Uterus (tissue), 4 donors: ENCODE results near the gene ZBED6. TPM values are rescaled to one million over a fixed set of nuclear protein-coding genes. Genes with fewer than 3 reads are reported as not detected.
"Not testable (repeated sequence)": the region's sequence is repeated elsewhere in the genome, so short reads cannot be mapped to it uniquely, and the experiment has no call there.

Experiments used
- DNase-seq, 2 donors: peaks; one replicate each; pipeline ENCODE4 v3.0.0-alpha.2; 2019 to 2020
- H3K27ac ChIP-seq, 2 donors: fragments of 200-600 bp; sonication (generic); 1 replicate in 1 of 2; 2 replicates in 1 of 2; pipeline ENCODE4 v1.5.1; 2016 to 2018
- H3K27me3 ChIP-seq, 2 donors: fragments of 200-600 bp; sonication (generic); one replicate each; pipeline ENCODE4 v1.5.1; 2018 to 2019; ENCODE audit warnings: control low read depth in 1 of 2
- H3K36me3 ChIP-seq, 2 donors: fragments of 200-600 bp; sonication (generic); one replicate each; pipeline ENCODE4 v1.5.1; 2019; ENCODE audit warnings: control low read depth in 1 of 2
- H3K4me1 ChIP-seq, 2 donors: fragments of 200-600 bp; sonication (generic); one replicate each; pipeline ENCODE4 v1.5.1; 2018 to 2019; ENCODE audit warnings: control low read depth in 1 of 2
- H3K4me3 ChIP-seq, 2 donors: fragments of 200-600 bp; sonication (generic); 1 replicate in 1 of 2; 2 replicates in 1 of 2; pipeline ENCODE4 v1.5.1; 2018 to 2019; ENCODE audit warnings: mild to moderate bottlenecking in 1 of 2
- H3K9me3 ChIP-seq, 2 donors: fragments of 200-600 bp; sonication (generic); one replicate each; pipeline ENCODE4 v1.5.1; 2019; ENCODE audit warnings: control low read depth in 1 of 2
- POLR2A ChIP-seq, 2 donors: fragments of 450-650 bp; IDR thresholded peaks; one replicate each; pipeline ENCODE4 v1.6.1; 2016; ENCODE audit warnings: antibody characterized with exemption in 2 of 2, mild to moderate bottlenecking in 1 of 2, moderate library complexity in 1 of 2
- intact Hi-C: fragments of 100-400 bp; cut with DNase I; formaldehyde crosslinking; loops from one replicate; pipeline ENCODE4 v1.15.1; 2023; ENCODE audit warnings: low total_unique reads
- total RNA-seq, 4 donors: library from RNA; depleted of rRNA in 3 of 4; stranded (reverse); fragments of >200 nt in 3 of 4; gene quantifications; one replicate each; pipeline versions ENCODE4 v1.1.0 to v1.2.4, GENCODE V29; 2014 to 2023
- TF ChIP-seq, protein P1 (sequence below), 4 experiments: fragments of 200-600 bp in 2 of 4; fragments of 450-650 bp in 2 of 4; sonication (generic) in 2 of 4; IDR thresholded peaks; one replicate each; pipeline ENCODE4 v1.5.1; 2016 to 2019; ENCODE audit warnings: antibody characterized with exemption in 4 of 4, mild to moderate bottlenecking in 2 of 4, moderate library complexity in 1 of 4
- donor health status: DM: yes; HTN: yes; CAD: no.

Gene ZBED6, protein sequence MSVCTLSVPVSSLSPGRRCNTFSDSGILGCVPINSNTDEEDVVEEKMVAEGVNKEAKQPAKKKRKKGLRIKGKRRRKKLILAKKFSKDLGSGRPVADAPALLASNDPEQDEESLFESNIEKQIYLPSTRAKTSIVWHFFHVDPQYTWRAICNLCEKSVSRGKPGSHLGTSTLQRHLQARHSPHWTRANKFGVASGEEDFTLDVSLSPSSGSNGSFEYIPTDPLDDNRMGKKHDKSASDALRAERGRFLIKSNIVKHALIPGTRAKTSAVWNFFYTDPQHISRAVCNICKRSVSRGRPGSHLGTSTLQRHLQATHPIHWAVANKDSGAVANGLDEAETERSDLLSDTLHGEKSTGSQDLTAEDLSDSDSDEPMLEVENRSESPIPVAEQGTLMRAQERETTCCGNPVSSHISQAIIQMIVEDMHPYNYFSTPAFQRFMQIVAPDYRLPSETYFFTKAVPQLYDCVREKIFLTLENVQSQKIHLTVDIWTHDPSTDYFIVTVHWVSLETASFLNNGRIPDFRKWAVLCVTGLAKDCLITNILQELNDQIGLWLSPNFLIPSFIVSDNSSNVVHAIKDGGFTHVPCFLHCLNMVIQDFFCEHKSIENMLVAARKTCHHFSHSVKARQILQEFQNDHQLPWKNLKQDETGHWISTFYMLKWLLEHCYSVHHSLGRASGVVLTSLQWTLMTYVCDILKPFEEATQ (N-terminal part only)
- total RNA-seq, result 10 to 100 TPM in 3 of 4 donors, 1 to 10 TPM in 1; 2.3 to 63.2 (median 30.6) TPM

DNA sequence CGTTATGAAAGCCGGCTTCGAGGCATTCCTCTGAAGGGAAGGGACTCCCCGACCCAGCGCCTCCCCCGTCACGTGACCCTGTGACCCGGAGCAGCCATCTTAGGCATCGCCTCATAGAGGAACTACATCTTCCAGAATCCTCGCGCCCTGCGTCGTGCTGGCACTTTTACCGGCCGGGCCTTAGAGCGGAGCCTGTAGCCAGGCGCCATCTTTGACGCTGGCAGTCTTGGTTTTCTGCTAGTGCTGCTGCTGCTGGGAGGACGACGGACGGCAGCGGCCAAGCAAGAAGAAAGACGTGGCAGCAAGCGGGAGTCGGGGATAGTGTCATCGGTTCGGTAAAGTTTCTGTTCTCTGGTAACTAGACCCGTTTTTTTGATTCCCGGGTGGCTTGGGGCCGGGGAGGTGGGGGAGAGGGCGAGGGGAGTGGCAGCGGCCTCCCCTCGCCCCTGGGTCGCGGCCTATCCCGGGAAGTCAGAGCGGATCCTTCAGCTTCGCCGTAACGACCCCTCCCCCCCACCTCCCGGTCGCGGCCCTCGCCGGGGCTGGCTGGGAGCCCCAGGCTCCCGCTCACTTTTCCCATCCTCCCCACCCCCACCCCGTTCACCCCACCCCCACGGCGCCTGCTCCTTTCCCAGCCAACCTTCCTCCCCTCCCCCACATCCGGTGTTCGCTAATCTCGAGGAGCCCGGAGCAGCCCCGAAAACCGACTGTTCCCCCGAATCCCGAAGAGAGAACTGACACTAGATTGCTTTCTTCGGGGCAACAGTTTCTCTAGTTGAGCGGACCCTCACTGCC, at the start of gene ZBED6, which contains the start of gene ZC3H11A:
ZBED6 (plus strand) TSS at position 183 of the 795 bp plus-strand sequence. CDS start 1,900 bp downstream, outside the sequence.
ZC3H11A (plus strand) TSS at position 183 of the 795 bp plus-strand sequence. CDS start 21,448 bp downstream, outside the sequence.
- DNase-seq, result peak; percentile 98 to 100
- H3K4me3 ChIP-seq, result peak within 1 kb of the TSS; percentile 63 to 73
- H3K36me3 ChIP-seq, result no peaks in the 10 kb centered on the region
- H3K4me1 ChIP-seq, result peaks cover under 1 to 8% of the 10 kb centered on the region in 2 donors
- no peaks in the 10 kb centered on the region for H3K9me3 ChIP-seq
- H3K27ac ChIP-seq, result peak within 1 kb of the TSS; percentile 93 to 97
- TF ChIP-seq POLR2A (IDR thresholded peaks at IDR 0.05), result peak; percentile 69 to 70
- TF ChIP-seq, protein P1, sequence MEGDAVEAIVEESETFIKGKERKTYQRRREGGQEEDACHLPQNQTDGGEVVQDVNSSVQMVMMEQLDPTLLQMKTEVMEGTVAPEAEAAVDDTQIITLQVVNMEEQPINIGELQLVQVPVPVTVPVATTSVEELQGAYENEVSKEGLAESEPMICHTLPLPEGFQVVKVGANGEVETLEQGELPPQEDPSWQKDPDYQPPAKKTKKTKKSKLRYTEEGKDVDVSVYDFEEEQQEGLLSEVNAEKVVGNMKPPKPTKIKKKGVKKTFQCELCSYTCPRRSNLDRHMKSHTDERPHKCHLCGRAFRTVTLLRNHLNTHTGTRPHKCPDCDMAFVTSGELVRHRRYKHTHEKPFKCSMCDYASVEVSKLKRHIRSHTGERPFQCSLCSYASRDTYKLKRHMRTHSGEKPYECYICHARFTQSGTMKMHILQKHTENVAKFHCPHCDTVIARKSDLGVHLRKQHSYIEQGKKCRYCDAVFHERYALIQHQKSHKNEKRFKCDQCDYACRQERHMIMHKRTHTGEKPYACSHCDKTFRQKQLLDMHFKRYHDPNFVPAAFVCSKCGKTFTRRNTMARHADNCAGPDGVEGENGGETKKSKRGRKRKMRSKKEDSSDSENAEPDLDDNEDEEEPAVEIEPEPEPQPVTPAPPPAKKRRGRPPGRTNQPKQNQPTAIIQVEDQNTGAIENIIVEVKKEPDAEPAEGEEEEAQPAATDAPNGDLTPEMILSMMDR (IDR thresholded peaks at IDR 0.05), result no peak
- no peaks in the 10 kb centered on the region for H3K27me3 ChIP-seq
- intact Hi-C loops, result no loop called here

DNA sequence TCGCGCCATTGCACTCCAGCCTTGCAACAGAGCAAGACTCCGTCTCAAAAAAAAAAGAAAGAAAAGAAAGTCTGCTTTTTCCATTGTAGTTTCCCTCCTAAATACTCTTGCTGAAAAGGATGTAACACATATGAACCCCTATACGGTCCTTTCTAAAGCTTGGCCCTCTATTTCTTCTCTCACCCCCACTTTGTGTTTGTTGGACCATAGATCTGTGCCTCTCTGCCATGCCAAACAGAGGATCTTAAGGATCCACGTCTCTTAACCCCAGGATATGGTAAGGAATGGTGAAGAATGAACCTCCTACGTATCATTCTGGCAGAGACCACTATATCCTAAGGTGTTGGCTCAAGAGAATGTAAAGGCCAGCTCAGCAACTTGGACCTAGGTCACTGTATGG, 49.1 kb upstream of the ZBED6 start:
- Histone ChIP-seq H3K9me3 (no peaks in the 10 kb centered on the region), H3K36me3 (no peaks in the 10 kb centered on the region), H3K27me3 (no peaks in the 10 kb centered on the region), H3K4me3 (no peak overlapping the region), H3K4me1 (peaks cover 0 to 6% of the 10 kb centered on the region in 2 donors), H3K27ac (no peak overlapping the region)
- TF ChIP-seq, protein P1 (IDR thresholded peaks at IDR 0.05), result no peak
- no peak for TF ChIP-seq POLR2A (IDR thresholded peaks at IDR 0.05)
- DNase-seq, result no peak
- intact Hi-C loops, result no loop called here

DNA sequence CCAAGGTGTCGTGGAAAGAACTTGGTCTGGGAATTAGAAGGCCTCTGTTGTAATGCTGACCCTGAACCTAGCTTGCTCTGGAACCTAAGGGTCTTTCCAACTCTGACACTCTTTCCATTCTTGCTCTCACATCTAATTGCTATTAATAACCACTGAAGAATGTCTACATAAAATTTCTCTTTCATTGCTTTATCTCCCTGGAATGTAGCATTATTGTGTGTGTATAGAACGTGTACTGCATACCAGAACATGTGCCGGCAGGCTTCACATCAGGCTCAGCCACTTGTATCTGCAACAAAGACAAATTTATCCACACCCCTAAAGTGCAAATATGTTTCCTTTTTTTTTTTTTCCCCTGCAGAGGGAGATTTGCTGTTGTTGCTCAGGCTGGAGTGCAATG, 44.4 kb upstream of the ZBED6 start:
- intact Hi-C loops, result no loop called here
- DNase-seq, result no peak
- Histone ChIP-seq H3K36me3 (no peaks in the 10 kb centered on the region), H3K27me3 (no peaks in the 10 kb centered on the region), H3K4me1 (no peaks in the 10 kb centered on the region), H3K9me3 (no peaks in the 10 kb centered on the region), H3K4me3 (no peak overlapping the region), H3K27ac (no peak overlapping the region)
- TF ChIP-seq, protein P1 (IDR thresholded peaks at IDR 0.05), result no peak
- TF ChIP-seq POLR2A (IDR thresholded peaks at IDR 0.05), result no peak

DNA sequence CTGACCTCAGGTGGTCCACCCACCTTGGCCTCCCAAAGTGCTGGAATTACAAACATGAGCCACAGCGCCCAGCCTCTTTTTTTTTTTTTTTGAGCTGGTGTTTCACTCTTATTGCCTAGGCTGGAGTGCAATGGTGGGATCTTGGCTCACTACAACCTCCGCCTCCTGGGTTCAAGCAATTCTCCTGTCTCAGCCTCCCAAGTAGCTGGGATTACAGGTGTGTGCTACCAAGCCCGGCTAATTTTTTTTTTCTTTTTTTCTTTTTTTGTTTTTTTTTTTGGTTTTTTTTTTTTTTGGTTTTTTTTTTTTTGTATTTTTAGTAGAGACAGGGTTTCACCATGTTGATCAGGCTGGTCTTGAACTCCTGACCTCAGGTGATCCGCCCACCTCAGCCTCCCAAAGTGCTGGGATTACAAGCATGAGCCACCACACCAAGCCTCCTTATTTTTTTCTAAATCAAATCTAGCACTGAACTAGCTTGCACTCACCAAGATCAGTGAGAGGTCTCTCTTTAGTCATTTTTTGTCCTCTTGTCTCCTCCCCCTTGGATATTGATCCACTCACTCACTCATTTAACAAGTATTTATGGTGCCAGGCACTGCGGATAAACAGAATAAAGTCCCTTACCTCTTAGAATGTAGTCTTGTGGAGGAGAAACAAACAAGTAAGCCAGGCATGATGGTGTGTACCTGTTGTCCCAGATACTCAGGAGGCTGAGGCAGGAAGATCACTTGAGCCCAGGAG, 43.6 kb upstream of the ZBED6 start:
- H3K36me3 ChIP-seq, H3K27me3 ChIP-seq, H3K4me3 ChIP-seq, H3K4me1 ChIP-seq, H3K27ac ChIP-seq, intact Hi-C loops, DNase-seq, H3K9me3 ChIP-seq: not testable (repeated sequence)

DNA sequence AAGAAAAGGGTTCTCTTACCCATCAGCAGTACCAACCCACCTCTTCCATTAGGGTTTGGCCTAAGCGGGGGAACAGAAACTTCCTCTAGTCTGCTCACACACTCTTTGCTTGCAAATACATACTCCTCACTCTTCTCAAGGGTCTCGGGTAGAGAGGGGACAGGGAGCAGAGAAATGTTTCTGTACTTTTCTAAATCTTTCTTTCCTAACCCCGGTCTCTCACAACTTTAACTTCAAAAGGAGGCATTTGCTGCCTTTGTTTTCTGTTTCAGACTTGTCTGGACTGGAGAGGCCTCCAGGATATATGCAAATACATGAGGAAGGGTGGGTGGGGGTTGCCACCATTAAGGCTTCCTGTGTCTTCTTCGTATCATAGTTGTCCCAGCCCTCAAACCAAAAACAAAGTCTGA, 41.0 kb upstream of the ZBED6 start:
- Histone ChIP-seq H3K27me3 (no peaks in the 10 kb centered on the region), H3K36me3 (no peaks in the 10 kb centered on the region), H3K4me3 (no peak overlapping the region), H3K27ac (no peak overlapping the region), H3K9me3 (no peaks in the 10 kb centered on the region), H3K4me1 (no peaks in the 10 kb centered on the region)
- DNase-seq, result no peak
- TF ChIP-seq, protein P1 (IDR thresholded peaks at IDR 0.05), result no peak
- no peak for TF ChIP-seq POLR2A (IDR thresholded peaks at IDR 0.05)
- intact Hi-C loops, result no loop called here
